Cardiac muscle cell (in vitro differentiated cells and primary cell): ENCODE measurements around the gene CTSH. TPM values are rescaled to one million over a fixed set of nuclear protein-coding genes. Genes with fewer than 3 reads are reported as not detected.

Experiments
- DNase-seq, 2 donors: peaks; one replicate each; pipeline versions ENCODE4 v3.0.0 to v3.0.0-alpha.2; 2010 to 2017; ENCODE audit warnings: low read depth in 1 of 2, low spot score in 1 of 2
- H3K27ac ChIP-seq: fragments of 200-600 bp; sonication (generic); 2 replicates; pipeline ENCODE4 v1.5.1; 2016
- H3K27me3 ChIP-seq: fragments of 200-600 bp; sonication (generic); 2 replicates; pipeline ENCODE4 v1.6.0; 2016; ENCODE audit warnings: control low read depth
- H3K36me3 ChIP-seq: fragments of 200-600 bp; sonication (generic); 2 replicates; pipeline ENCODE4 v1.5.1; 2016; ENCODE audit warnings: control low read depth
- H3K4me1 ChIP-seq: fragments of 200-600 bp; sonication (generic); 2 replicates; pipeline ENCODE4 v1.8.1; 2017; ENCODE audit warnings: low read depth, mild to moderate bottlenecking, mixed run types
- H3K4me3 ChIP-seq: fragments of 200-600 bp; sonication (generic); 2 replicates; pipeline ENCODE4 v1.5.1; 2016; ENCODE audit warnings: mild to moderate bottlenecking
- H3K9me3 ChIP-seq: fragments of 200-600 bp; sonication (generic); 2 replicates; pipeline ENCODE4 v1.5.1; 2017; ENCODE audit warnings: low read depth, mild to moderate bottlenecking, control low read depth
- polyA plus RNA-seq: library from polyadenylated mRNA; unstranded; fragments of >200 nt; fragmentation: Nextera tagmentation; extraction: Ambion mirVana; gene quantifications from 2 replicates; pipeline ENCODE4 v1.2.1, GENCODE V29; 2016
- total RNA-seq: library from RNA; depleted of rRNA; stranded (reverse); fragments of >200 nt; gene quantifications from 2 replicates; pipeline ENCODE4 v1.2.3, GENCODE V29; 2016
- TF ChIP-seq, protein P1 (sequence below): IDR thresholded peaks from 2 replicates; pipeline ENCODE4 v1.5.1; 2012; ENCODE audit warnings: low read depth, mild to moderate bottlenecking, low read length

CTSH gene
- total and polyA plus RNA-seq, 2 experiments from 2014 or later = 24.1 to 26.5 TPM

GRCh38 chr15:78944202-78944625 lies 632 bp downstream of the CTSH start:
- H3K27ac ChIP-seq = no peak overlapping the region
- TF ChIP-seq, protein P1, sequence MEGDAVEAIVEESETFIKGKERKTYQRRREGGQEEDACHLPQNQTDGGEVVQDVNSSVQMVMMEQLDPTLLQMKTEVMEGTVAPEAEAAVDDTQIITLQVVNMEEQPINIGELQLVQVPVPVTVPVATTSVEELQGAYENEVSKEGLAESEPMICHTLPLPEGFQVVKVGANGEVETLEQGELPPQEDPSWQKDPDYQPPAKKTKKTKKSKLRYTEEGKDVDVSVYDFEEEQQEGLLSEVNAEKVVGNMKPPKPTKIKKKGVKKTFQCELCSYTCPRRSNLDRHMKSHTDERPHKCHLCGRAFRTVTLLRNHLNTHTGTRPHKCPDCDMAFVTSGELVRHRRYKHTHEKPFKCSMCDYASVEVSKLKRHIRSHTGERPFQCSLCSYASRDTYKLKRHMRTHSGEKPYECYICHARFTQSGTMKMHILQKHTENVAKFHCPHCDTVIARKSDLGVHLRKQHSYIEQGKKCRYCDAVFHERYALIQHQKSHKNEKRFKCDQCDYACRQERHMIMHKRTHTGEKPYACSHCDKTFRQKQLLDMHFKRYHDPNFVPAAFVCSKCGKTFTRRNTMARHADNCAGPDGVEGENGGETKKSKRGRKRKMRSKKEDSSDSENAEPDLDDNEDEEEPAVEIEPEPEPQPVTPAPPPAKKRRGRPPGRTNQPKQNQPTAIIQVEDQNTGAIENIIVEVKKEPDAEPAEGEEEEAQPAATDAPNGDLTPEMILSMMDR = no peak
- no peaks in the 10 kb centered on the region for H3K4me1 ChIP-seq
- H3K4me3 ChIP-seq = peak overlapping the region; percentile 38
- H3K27me3 ChIP-seq = peaks cover 19% of the 10 kb centered on the region
- H3K9me3 ChIP-seq = no peaks in the 10 kb centered on the region
- DNase-seq = no peak
- H3K36me3 ChIP-seq = no peaks in the 10 kb centered on the region

GRCh38 chr15:78943692-78944091 lies 1.2 kb downstream of the CTSH start:
- TF ChIP-seq, protein P1 = no peak
- peaks cover 19% of the 10 kb centered on the region for H3K27me3 ChIP-seq
- no peak overlapping the region for H3K4me3 ChIP-seq
- no peaks in the 10 kb centered on the region for H3K9me3 ChIP-seq
- no peaks in the 10 kb centered on the region for H3K36me3 ChIP-seq
- no peak for DNase-seq
- no peak overlapping the region for H3K27ac ChIP-seq
- H3K4me1 ChIP-seq = no peaks in the 10 kb centered on the region

DNA sequence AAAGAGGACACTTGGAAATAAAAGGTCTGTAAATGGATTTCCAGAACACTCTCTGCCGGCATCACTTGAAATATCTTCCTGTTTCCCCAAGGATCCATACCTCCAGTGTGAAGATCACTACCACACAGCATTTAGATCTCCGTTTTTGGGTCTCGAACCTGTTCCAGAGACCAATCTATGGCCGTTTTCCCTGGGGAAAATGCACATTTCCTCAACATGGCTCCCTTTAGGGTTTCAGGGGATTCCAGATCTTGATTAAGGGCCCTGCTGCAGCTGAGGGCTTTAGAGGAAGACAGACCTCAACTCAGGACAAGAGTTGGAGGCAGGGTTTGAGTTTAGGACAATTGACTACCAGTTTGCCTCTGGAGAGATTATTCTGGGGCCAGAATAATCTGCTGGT lies 2.1 kb downstream of the CTSH start:
- Histone ChIP-seq H3K27ac (no peak overlapping the region), H3K4me1 (no peaks in the 10 kb centered on the region), H3K36me3 (no peaks in the 10 kb centered on the region), H3K4me3 (no peak overlapping the region), H3K9me3 (no peaks in the 10 kb centered on the region), H3K27me3 (peaks cover 19% of the 10 kb centered on the region)
- no peak for DNase-seq
- TF ChIP-seq, protein P1 = no peak

DNA sequence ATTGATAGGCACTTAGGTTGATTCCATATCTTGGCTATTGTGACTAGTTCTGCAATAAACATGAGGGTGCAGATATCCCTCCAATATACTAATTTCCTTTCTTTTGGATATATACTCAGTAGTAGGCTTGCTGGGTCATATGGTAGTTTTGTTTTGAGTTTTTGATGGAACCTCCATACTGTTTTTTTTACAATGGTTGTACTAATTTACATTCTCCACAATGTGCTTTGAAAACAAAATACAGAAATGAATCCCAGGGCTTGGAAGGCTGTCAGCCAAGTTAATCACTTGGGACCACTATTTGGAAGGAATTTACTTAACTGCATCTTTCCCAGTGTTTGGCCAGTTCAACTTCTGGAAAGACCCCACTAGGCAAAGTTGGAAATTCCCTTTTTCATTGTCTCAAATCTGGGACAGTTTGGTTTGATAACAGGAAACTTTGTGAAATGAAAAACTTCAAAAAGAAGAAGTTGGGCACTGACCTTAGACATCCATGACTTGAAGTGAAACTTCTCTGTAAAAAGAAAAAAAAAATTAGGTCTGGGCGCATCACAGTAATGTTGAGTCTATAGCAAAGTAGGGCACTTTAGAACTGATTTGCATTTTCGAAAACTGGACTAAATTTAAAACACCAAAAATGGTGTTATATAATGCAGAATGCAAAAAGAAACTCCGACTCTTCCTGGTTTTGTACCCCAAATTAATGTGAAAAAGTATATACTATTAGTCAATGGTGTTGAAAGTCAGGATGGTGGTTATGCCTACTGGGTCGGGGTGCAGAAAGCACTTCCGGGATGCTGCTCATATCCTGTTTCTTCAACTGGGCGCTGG lies 6.0 kb downstream of the CTSH start:
- TF ChIP-seq, protein P1 = no peak
- H3K4me1 ChIP-seq = no peaks in the 10 kb centered on the region
- H3K27ac ChIP-seq = no peak overlapping the region
- H3K36me3 ChIP-seq = no peaks in the 10 kb centered on the region
- H3K4me3 ChIP-seq = no peak overlapping the region
- peaks cover 14% of the 10 kb centered on the region for H3K27me3 ChIP-seq
- DNase-seq = no peak
- no peaks in the 10 kb centered on the region for H3K9me3 ChIP-seq

- Histone ChIP-seq H3K9me3 (no peaks in the 10 kb centered on the region), H3K36me3 (no peaks in the 10 kb centered on the region), H3K4me3 (no peak overlapping the region), H3K4me1 (no peaks in the 10 kb centered on the region), H3K27ac (no peak overlapping the region), H3K27me3 (no peaks in the 10 kb centered on the region)
- DNase-seq = peak in 1 of 2 donors; percentile 86
- TF ChIP-seq, protein P1 = no peak
These were observed 7.6 kb downstream of the CTSH start for GRCh38 chr15:78937132-78937739.
